Measurements from ENCODE around the gene SALL4. TPM values are rescaled to one million over a fixed set of nuclear protein-coding genes. Genes with fewer than 3 reads are reported as not detected.

The SALL4 gene
- polyA plus RNA-seq, 1 of the 3 experiments (the other 2 are of a cell fraction) = 0.82 TPM

DNA sequence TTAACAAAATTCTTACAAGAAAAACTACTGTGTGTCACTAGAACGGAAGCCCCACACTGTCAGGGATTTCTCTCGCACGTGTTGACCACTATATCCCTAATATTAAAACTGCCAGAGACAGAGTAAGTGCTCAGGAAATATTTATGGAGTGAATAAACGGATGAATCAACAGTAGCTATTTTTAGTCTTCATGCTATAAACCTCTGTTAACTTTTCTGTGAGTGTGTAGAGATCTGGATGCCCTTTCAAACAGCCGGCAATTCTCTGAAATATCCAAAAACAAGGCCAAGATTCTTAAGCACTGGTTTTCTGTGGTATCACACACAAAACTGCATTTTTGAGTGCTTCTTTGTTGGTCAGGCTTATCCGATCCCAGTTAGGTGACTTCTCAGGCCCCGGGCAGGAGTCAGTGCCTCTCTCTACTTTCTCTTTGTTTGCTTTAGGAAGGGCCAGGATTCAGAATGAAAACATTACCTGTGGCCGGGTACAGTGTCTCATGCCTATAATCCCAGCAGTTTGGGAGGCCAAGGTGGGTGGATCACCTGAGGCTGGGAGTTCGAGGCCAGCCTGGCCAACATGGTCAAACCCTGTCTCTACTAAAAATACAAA is 49.9 kb downstream of the SALL4 start (continued):
- TF ChIP-seq RXRA (IDR thresholded peaks at IDR 0.05; ENCODE audit: borderline replicate concordance, low read depth) (peak; percentile 83), MAX (IDR thresholded peaks at IDR 0.05; ENCODE audit: low read depth) (peak; percentile 86), FOSL2 (IDR thresholded peaks at IDR 0.05; ENCODE audit: borderline replicate concordance, low read depth) (peak; percentile 87; the same call in 1 of the 2 replicates), ELF1 (IDR thresholded peaks at IDR 0.05) (no peak; the same call in 1 of the 2 replicates), IRF3 (IDR thresholded peaks at IDR 0.05; ENCODE audit: low read depth, low read length) (no peak), EP300 (IDR thresholded peaks at IDR 0.05; ENCODE audit: borderline replicate concordance in 1 of 2, low read depth in 1 of 2, low read length in 1 of 2) (peak in 1 of 2 experiments; percentile 80; a peak in 1 of 4 replicates), POLR2AphosphoS5 (IDR thresholded peaks at IDR 0.05; ENCODE audit: low read depth, low read length) (peak; percentile 52; the same call in 1 of the 2 replicates), TAF1 (IDR thresholded peaks at IDR 0.05; ENCODE audit: borderline replicate concordance, low read depth, low read length) (0 out of 2 replicates have a peak, but pooled peaks have one; percentile 15), NFIC (IDR thresholded peaks at IDR 0.05; ENCODE audit: borderline replicate concordance) (peak; percentile 65), USF2 (IDR thresholded peaks at IDR 0.05; ENCODE audit: borderline replicate concordance, low read depth, low read length) (no peak), CHD2 (IDR thresholded peaks at IDR 0.05; ENCODE audit: low read length, partially characterized antibody) (no peak), USF1 (IDR thresholded peaks at IDR 0.05; ENCODE audit: borderline replicate concordance, low read depth) (no peak), GATA2 (CRISPR knock-in tag; IDR thresholded peaks at IDR 0.05) (no peak), MXI1 (IDR thresholded peaks at IDR 0.05; ENCODE audit: low read depth, low read length) (0 out of 2 replicates have a peak, but pooled peaks have one; percentile 41), REST (IDR thresholded peaks at IDR 0.05; ENCODE audit: low read depth, low read length) (no peak), FOXJ3 (CRISPR knock-in tag; IDR thresholded peaks at IDR 0.05) (no peak)
- TF ChIP-seq, protein P1, sequence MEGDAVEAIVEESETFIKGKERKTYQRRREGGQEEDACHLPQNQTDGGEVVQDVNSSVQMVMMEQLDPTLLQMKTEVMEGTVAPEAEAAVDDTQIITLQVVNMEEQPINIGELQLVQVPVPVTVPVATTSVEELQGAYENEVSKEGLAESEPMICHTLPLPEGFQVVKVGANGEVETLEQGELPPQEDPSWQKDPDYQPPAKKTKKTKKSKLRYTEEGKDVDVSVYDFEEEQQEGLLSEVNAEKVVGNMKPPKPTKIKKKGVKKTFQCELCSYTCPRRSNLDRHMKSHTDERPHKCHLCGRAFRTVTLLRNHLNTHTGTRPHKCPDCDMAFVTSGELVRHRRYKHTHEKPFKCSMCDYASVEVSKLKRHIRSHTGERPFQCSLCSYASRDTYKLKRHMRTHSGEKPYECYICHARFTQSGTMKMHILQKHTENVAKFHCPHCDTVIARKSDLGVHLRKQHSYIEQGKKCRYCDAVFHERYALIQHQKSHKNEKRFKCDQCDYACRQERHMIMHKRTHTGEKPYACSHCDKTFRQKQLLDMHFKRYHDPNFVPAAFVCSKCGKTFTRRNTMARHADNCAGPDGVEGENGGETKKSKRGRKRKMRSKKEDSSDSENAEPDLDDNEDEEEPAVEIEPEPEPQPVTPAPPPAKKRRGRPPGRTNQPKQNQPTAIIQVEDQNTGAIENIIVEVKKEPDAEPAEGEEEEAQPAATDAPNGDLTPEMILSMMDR (IDR thresholded peaks at IDR 0.05) = no peak
